ENCODE results near the gene PSG1. TPM values are rescaled to one million over a fixed set of nuclear protein-coding genes. Genes with fewer than 3 reads are reported as not detected.
A peak's percentile ranks its signal among the peaks of the same experiment; 100 is the strongest.
"Not testable (repeated sequence)": the region's sequence is repeated elsewhere in the genome, so short reads cannot be mapped to it uniquely, and the experiment has no call there.

Gene PSG1
- total RNA-seq, 4 donors from 2014 or later: 0.12 TPM; not detected in 3

DNA sequence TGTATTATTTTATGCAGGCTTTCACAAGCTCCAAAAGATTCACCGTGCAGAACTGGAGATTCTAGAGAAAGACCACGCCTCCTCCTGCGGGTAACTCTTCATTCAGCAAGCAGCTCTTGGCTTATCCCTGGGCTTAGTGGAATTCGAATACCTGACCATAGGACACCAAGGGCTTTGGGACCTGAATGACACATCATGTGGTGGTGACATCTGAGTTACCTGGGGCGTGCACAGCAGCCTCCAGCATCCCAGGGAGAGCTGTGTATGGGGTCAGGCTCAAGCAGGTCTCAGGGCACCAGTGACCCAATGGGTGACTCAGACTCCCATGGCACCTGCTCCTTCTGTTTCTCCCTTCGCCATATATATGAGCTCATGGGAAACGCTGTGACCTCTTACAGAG is 10.9 kb upstream of the PSG1 start:
- not testable (repeated sequence) for H3K4me1 ChIP-seq, H3K27me3 ChIP-seq, H3K4me3 ChIP-seq, H3K27ac ChIP-seq, ATAC-seq, H3K36me3 ChIP-seq
- 75% methylated on average over 6 of the region's 7 CpGs; no CpG with 5 or more reads in 1 of the 2 donors for WGBS, 2 donors (ENCODE audit: low coverage in 1 of 2)
- H3K9me3 ChIP-seq: peaks cover 0 to 24% (median 0%) of the 10 kb centered on the region in 3 donors

DNA sequence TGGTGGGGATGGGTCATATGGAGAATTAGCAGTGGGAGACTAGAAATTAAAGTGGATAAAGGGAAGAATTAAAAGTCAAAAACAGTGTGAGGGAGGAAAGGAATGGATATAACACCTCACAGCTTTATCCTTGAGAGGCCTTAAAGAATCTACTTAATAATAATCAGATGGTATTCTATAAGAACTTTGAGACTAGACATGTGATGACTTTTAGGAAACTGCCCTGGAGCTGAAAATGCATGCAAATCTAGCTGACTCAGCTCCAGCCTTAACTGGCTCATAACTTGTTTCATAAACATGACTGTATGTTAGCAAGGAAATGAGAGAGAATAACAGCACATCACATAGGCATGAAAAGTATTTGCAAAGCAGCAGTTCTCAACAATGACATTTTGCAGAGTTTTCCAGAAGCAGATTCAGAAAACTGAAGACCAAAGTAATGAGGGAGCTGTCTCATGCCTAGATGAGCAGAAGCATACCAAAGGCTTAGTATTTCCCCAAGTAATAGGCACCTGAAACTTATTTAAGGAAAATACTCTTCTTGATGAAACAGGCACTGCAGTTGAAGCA is 8.4 kb upstream of the PSG1 start:
- H3K36me3 ChIP-seq, H3K4me3 ChIP-seq, H3K27ac ChIP-seq, ATAC-seq, H3K27me3 ChIP-seq, H3K4me1 ChIP-seq: not testable (repeated sequence)
- H3K9me3 ChIP-seq: peaks cover 0 to 24% (median 0%) of the 10 kb centered on the region in 3 donors

DNA sequence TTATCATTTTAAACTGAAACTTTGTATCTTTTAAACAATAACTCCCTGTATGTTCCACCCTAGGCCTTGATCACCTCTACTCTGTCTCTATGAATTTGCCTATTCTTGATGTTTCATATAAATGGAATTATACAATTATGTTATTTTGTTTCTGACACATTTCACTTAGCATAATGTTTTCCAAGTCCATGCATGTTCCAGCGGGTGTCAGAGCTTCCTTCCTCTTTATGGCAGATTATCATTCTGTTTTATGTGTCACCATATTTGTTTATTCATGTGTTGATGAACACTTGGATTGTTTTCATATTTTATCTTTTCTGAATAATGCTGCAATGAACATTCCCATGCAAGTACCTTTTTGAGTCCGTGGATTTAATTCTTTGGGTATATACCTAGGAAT is 3.2 kb upstream of the PSG1 start:
- WGBS, 2 donors (ENCODE audit: low coverage in 1 of 2): 73 to 86% methylated on average over 2 of the region's 2 CpGs
- H3K4me1 ChIP-seq, H3K9me3 ChIP-seq, ATAC-seq, H3K27ac ChIP-seq, H3K36me3 ChIP-seq, H3K4me3 ChIP-seq, H3K27me3 ChIP-seq: not testable (repeated sequence)

DNA sequence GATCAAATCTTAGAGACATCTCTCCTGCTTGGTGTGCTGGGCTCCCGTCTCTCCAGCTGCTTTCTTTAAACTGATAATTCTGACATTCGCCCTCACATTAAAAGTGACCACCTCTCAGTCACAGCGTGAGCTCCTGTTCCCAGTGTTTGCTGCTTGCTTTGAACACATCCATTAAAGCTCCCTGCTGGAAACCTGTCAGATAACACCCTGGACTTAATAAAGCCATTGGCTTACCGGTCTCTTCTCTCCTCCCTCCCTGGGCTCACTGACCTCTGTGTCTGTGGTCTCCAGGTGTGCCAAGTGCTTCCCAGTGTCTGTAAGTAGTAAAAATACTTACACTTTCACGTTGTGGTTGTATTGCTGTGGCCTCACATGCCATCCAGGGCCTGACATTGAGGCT is 2.5 kb upstream of the PSG1 start:
- not testable (repeated sequence) for H3K27me3 ChIP-seq, H3K4me1 ChIP-seq, ATAC-seq, H3K4me3 ChIP-seq, H3K36me3 ChIP-seq, H3K9me3 ChIP-seq, H3K27ac ChIP-seq
- WGBS, 2 donors (ENCODE audit: low coverage in 1 of 2): 49 to 58% methylated on average over 2 to 5 of the region's 5 CpGs

DNA sequence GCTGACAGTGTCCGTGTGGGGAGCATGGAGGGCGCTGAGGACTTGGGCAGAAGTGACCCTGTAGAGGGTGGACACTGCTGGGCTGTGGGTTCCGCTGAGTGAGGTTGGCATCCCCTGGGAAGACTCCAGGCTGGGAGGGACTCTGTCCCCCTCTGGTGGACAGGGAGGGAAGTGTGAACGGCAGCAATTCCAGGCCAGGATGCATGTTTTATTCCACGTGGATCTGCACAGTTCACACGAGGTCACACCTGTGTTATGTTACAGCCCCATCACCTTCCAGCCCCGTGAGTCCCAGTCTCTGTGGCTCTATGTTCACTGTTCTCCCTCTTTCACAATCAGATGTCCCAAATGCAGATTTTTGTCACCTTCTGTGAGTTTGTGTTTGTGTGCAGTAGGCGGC is 1.8 kb upstream of the PSG1 start:
- TF ChIP-seq, protein P1, sequence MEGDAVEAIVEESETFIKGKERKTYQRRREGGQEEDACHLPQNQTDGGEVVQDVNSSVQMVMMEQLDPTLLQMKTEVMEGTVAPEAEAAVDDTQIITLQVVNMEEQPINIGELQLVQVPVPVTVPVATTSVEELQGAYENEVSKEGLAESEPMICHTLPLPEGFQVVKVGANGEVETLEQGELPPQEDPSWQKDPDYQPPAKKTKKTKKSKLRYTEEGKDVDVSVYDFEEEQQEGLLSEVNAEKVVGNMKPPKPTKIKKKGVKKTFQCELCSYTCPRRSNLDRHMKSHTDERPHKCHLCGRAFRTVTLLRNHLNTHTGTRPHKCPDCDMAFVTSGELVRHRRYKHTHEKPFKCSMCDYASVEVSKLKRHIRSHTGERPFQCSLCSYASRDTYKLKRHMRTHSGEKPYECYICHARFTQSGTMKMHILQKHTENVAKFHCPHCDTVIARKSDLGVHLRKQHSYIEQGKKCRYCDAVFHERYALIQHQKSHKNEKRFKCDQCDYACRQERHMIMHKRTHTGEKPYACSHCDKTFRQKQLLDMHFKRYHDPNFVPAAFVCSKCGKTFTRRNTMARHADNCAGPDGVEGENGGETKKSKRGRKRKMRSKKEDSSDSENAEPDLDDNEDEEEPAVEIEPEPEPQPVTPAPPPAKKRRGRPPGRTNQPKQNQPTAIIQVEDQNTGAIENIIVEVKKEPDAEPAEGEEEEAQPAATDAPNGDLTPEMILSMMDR (IDR thresholded peaks at IDR 0.05): peak in 1 of 4 experiments; percentile 58
- not testable (repeated sequence) for H3K27me3 ChIP-seq, H3K9me3 ChIP-seq, H3K36me3 ChIP-seq, H3K4me1 ChIP-seq, H3K27ac ChIP-seq, ATAC-seq, H3K4me3 ChIP-seq
- WGBS, 2 donors (ENCODE audit: low coverage in 1 of 2): 60 to 81% methylated on average over 5 to 7 of the region's 8 CpGs

DNA sequence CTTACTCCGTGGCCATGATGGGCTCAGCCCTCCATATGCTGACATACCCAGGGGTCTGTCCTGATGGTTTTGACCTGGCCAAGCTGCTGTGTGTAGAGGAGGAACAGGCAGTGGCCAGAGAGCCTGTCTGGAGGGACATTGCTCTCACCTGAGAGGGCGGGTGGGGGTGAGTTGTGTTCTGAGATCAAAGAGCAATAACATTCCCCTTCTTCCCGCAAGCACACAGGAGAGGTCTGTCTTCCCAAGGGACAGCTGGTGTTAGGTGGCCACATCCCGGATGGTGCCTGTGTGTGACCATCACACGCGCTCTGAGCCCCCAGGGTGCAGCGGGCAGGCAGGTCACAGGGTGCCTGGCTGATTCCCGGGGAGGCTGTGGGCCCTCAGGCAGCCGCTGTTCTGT is 1.1 kb upstream of the PSG1 start:
- not testable (repeated sequence) for H3K9me3 ChIP-seq, H3K27me3 ChIP-seq, H3K4me1 ChIP-seq, ATAC-seq, H3K36me3 ChIP-seq, H3K27ac ChIP-seq, H3K4me3 ChIP-seq
- WGBS, 2 donors (ENCODE audit: low coverage in 1 of 2): 95% methylated on average over 6 of the region's 9 CpGs; no CpG with 5 or more reads in 1 of the 2 donors

DNA sequence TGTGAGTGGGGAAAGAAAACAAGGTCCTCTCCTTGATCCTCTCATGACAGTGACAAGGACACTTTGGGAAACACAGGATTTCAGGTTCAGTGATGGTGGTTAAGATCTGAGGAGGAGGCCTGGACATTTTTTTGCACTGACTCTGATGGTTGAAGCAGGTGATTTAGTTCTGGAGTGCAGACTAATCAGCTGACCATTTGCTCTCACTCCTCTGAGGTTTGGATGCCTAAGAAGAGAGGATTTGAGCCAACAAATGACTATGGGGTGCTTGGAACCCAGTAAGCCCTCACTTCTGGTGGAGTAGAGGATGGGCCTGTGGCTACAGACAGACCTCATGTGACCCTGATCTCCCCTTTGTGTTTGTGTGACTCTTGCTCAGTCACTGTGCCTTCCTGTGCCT is 2.9 kb downstream of the PSG1 start:
- H3K4me3 ChIP-seq, H3K4me1 ChIP-seq, H3K9me3 ChIP-seq, H3K27me3 ChIP-seq, H3K27ac ChIP-seq, ATAC-seq, H3K36me3 ChIP-seq: not testable (repeated sequence)

DNA sequence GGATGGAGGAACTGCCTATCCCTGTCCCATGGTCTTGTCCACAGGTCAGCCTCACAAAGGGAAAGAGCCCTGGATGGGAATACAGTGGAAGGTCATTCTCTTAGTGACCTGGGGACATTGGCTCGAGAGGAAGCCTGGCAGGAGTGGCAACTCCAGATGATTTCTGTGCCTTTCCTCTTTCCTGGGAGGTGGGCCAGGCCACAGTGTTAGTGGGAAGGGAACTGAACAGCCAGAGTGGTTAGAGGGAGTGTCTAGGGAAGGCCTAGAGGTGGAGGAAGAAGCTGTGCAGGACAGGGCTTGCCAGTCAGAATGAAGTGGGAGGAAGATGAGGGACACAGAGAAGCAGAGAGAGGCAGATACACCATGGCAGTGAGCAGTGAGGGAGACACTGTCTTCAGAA is 3.6 kb downstream of the PSG1 start:
- not testable (repeated sequence) for H3K9me3 ChIP-seq, H3K4me3 ChIP-seq, H3K4me1 ChIP-seq, H3K27me3 ChIP-seq, ATAC-seq, H3K36me3 ChIP-seq
- WGBS, 2 donors (ENCODE audit: low coverage in 1 of 2): 0 to 17% methylated on average over 1 of the region's 1 CpG
- H3K27ac ChIP-seq: peak overlapping the region in 2 of 4 donors; percentile 17 to 49

DNA sequence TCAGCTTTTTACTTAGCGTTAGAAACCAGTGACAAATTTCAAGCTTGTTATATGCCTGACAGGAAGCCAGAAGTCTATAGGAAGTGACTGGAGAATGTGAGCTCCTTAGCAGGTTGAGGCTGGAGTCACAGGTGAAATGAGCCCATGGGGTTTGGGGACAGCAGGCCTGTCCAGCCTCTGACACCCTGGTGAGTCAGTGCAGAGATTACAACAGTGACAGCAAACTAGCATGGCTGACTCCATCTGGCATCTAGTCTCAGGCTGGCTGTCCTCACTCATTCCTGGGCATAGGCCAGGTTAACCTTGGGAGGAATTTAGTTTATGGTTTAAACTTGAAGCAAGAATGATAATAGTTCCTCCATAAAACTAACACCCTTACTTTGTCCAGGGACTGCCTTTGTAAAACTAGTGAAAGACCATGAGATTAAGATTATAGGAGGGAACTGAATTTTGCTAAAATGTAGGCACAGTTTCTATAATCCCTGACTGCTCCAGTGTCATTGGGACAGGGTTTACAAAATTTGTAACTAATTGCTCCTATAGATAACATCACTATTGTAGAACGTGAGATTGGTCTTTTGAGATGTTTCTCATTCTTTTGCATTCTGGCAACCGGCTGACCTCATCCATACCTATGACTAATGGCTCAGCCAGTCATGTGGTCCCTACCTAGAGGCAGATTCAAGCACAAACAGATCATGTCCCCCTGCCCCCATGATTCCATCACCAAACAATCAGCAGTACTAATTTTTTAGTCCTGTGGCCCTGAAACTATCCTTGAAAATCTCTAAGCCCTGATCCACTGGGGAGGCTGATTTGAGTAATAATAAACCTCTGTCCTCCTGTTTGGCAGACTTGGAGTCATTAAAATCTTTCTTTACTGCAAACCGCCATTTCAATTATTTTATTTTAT is 4.4 kb downstream of the PSG1 start:
- not testable (repeated sequence) for ATAC-seq, H3K36me3 ChIP-seq, H3K4me3 ChIP-seq, H3K9me3 ChIP-seq, H3K4me1 ChIP-seq, H3K27me3 ChIP-seq
- 63 to 67% methylated on average over 3 to 4 of the region's 4 CpGs for WGBS, 2 donors (ENCODE audit: low coverage in 1 of 2)
- H3K27ac ChIP-seq: peak overlapping the region in 2 of 4 donors; percentile 49 to 54

DNA sequence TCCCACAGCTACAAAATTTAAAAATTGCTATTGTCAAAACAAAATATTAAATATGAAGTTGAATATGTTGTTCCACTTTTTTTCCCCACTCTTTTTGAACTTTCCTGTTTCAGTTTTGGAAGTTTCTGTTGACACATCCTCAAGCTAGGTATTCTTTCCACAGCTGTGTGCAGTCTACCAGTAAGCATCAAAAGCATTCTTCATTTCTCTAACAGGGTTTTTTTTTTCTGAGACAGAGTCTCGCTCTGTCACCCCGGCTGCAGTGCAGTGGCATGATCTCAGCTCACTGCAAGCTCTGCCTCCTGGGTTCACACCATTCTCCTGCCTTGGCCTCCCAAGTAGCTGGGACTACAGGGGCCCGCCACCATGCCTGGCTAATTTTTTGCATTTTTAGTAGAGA is 5.4 kb downstream of the PSG1 start:
- not testable (repeated sequence) for ATAC-seq, H3K27ac ChIP-seq, H3K9me3 ChIP-seq

More for the DNA sequence above, 5.4 kb downstream of the PSG1 start:
- 77% methylated on average over 3 of the region's 3 CpGs; no CpG with 5 or more reads in 1 of the 2 donors for WGBS, 2 donors (ENCODE audit: low coverage in 1 of 2)
- not testable (repeated sequence) for H3K27me3 ChIP-seq, H3K4me3 ChIP-seq, H3K4me1 ChIP-seq, H3K36me3 ChIP-seq
